OCI-LY7 (cell line): ENCODE results near the gene AKAP7.

Source experiments
- EZH2phosphoT487 ChIP-seq: fragments of 200-600 bp; sonication (generic); IDR thresholded peaks from 2 replicates; pipeline ENCODE4 v1.6.1; 2018; ENCODE audit warnings: low read depth, borderline replicate concordance, mild to moderate bottlenecking, mixed run types, antibody characterized with exemption, low read length, moderate library complexity, mixed read lengths
- TF ChIP-seq, protein P1 (sequence below): fragments of 200-600 bp; sonication (generic); conservative IDR thresholded peaks from 2 replicates; pipeline ENCODE4 v1.5.1; 2014; ENCODE audit warnings: mild to moderate bottlenecking, antibody characterized with exemption, low read length, moderate library complexity, mixed read lengths

DNA sequence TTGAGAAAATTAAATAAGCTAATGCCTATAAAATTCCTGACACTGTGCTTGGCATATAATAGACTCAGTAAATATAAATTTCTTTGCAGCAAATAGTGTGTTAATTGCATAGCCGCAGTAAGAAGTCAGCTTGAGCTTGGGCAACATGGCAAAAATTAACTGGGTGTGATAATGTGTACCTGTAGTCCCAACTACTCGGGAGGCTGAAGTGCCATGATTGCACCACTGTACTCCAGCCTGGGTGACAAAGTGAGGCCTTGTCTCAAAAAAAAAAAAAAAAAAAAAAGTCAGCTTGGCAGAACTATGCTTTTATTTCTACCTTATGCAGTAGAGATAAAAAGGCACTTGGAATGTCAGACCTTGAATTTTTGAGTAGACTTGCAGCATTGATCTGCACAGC, 121.8 kb downstream of the AKAP7 start:
- TF ChIP-seq, protein P1, sequence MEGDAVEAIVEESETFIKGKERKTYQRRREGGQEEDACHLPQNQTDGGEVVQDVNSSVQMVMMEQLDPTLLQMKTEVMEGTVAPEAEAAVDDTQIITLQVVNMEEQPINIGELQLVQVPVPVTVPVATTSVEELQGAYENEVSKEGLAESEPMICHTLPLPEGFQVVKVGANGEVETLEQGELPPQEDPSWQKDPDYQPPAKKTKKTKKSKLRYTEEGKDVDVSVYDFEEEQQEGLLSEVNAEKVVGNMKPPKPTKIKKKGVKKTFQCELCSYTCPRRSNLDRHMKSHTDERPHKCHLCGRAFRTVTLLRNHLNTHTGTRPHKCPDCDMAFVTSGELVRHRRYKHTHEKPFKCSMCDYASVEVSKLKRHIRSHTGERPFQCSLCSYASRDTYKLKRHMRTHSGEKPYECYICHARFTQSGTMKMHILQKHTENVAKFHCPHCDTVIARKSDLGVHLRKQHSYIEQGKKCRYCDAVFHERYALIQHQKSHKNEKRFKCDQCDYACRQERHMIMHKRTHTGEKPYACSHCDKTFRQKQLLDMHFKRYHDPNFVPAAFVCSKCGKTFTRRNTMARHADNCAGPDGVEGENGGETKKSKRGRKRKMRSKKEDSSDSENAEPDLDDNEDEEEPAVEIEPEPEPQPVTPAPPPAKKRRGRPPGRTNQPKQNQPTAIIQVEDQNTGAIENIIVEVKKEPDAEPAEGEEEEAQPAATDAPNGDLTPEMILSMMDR, result no peak
- no peak for TF ChIP-seq EZH2phosphoT487
